GM19397 (cell line): Measurements from ENCODE around the gene VIPR2.

Experiments
- ATAC-seq: cut with Tn5 transposase; IDR thresholded peaks from one replicate; pipeline ENCODE4 v1.9.1; 2021; ENCODE audit warnings: mild to moderate bottlenecking, moderate library complexity; ENCODE audit not compliant: unreplicated experiment

Gene VIPR2

GRCh38 chr7:159068893-159069448, 75.7 kb downstream of the VIPR2 start:
- ATAC-seq = no peak

- no peak for ATAC-seq
Measured at GRCh38 chr7:159068488-159068811, 76.2 kb downstream of the VIPR2 start.

- ATAC-seq = no peak
Measured at GRCh38 chr7:159067576-159068487, 76.8 kb downstream of the VIPR2 start.

GRCh38 chr7:159066816-159067575, 77.7 kb downstream of the VIPR2 start:
- ATAC-seq = no peak

GRCh38 chr7:159065852-159066480, 78.7 kb downstream of the VIPR2 start:
- ATAC-seq = no peak

- ATAC-seq = no peak
Measured at GRCh38 chr7:159064816-159065510, 79.7 kb downstream of the VIPR2 start.

- ATAC-seq = no peak
Measured at GRCh38 chr7:159064121-159064815, 80.4 kb downstream of the VIPR2 start.

GRCh38 chr7:159063046-159063840, 81.4 kb downstream of the VIPR2 start:
- ATAC-seq = no peak

GRCh38 chr7:159062569-159062968, 82.1 kb downstream of the VIPR2 start:
- ATAC-seq = no peak

GRCh38 chr7:159061674-159062212, 82.9 kb downstream of the VIPR2 start:
- ATAC-seq = no peak

- no peak for ATAC-seq
Measured at GRCh38 chr7:159061209-159061608, 83.5 kb downstream of the VIPR2 start.

GRCh38 chr7:159060440-159060839, 84.2 kb downstream of the VIPR2 start:
- ATAC-seq = no peak

- ATAC-seq = no peak
Measured at GRCh38 chr7:159059629-159060028, 85.0 kb downstream of the VIPR2 start.

GRCh38 chr7:159057647-159058046, 87.0 kb downstream of the VIPR2 start:
- ATAC-seq = no peak

- no peak for ATAC-seq
Measured at GRCh38 chr7:159056737-159057136, 87.9 kb downstream of the VIPR2 start.

- no peak for ATAC-seq
Measured at GRCh38 chr7:159051916-159052315, 92.8 kb downstream of the VIPR2 start.

GRCh38 chr7:159050704-159051103, 94.0 kb downstream of the VIPR2 start:
- no peak for ATAC-seq

GRCh38 chr7:159049266-159050025, 95.2 kb downstream of the VIPR2 start:
- no peak for ATAC-seq
